ENCODE measurements around the gene AFAP1L2.

AFAP1L2 gene

GRCh38 chr10:114404171-114405010 is at the start of gene AFAP1L2:
Gene AFAP1L2 (minus strand): TSS chr10:114404502. CDS start chr10:114404455, 47 bp downstream.
- DNase-seq (ENCODE audit: low read depth) = no peak

GRCh38 chr10:114453576-114453975 is 49.3 kb upstream of the AFAP1L2 start:
- no peak for DNase-seq (ENCODE audit: low read depth)

- no peak for DNase-seq (ENCODE audit: low read depth)
These were observed 44.6 kb upstream of the AFAP1L2 start for GRCh38 chr10:114448897-114449296.

- DNase-seq (ENCODE audit: low read depth) = no peak
These were observed 41.0 kb upstream of the AFAP1L2 start for GRCh38 chr10:114445332-114445731.

GRCh38 chr10:114444819-114445218 is 40.5 kb upstream of the AFAP1L2 start:
- DNase-seq (ENCODE audit: low read depth) = no peak

GRCh38 chr10:114442091-114442630 is 37.9 kb upstream of the AFAP1L2 start:
- DNase-seq (ENCODE audit: low read depth) = no peak

- DNase-seq (ENCODE audit: low read depth) = no peak
These were observed 36.8 kb upstream of the AFAP1L2 start for GRCh38 chr10:114441107-114441506.

- no peak for DNase-seq (ENCODE audit: low read depth)
These were observed 33.4 kb upstream of the AFAP1L2 start for GRCh38 chr10:114437473-114438292.

GRCh38 chr10:114436941-114437340 is 32.6 kb upstream of the AFAP1L2 start:
- no peak for DNase-seq (ENCODE audit: low read depth)

GRCh38 chr10:114432566-114433093 is 28.3 kb upstream of the AFAP1L2 start:
- no peak for DNase-seq (ENCODE audit: low read depth)

- DNase-seq (ENCODE audit: low read depth) = no peak
These were observed 27.3 kb upstream of the AFAP1L2 start for GRCh38 chr10:114431414-114432135.

GRCh38 chr10:114430688-114431413 is 26.5 kb upstream of the AFAP1L2 start:
- no peak for DNase-seq (ENCODE audit: low read depth)

- no peak for DNase-seq (ENCODE audit: low read depth)
These were observed 25.5 kb upstream of the AFAP1L2 start for GRCh38 chr10:114429581-114430335.

GRCh38 chr10:114427124-114427852 is 23.0 kb upstream of the AFAP1L2 start:
- no peak for DNase-seq (ENCODE audit: low read depth)

GRCh38 chr10:114426476-114426875 is 22.2 kb upstream of the AFAP1L2 start:
- DNase-seq (ENCODE audit: low read depth) = no peak

- no peak for DNase-seq (ENCODE audit: low read depth)
These were observed 16.6 kb upstream of the AFAP1L2 start for GRCh38 chr10:114420811-114421485.

GRCh38 chr10:114418109-114418508 is 13.8 kb upstream of the AFAP1L2 start:
- no peak for DNase-seq (ENCODE audit: low read depth)

GRCh38 chr10:114412907-114413797 is 8.8 kb upstream of the AFAP1L2 start:
- no peak for DNase-seq (ENCODE audit: low read depth)
